Left lung (tissue), 10 donors: ENCODE measurements around the gene SNED1. TPM values are rescaled to one million over a fixed set of nuclear protein-coding genes. Genes with fewer than 3 reads are reported as not detected.
"Not testable (repeated sequence)": the region's sequence is repeated elsewhere in the genome, so short reads cannot be mapped to it uniquely, and the experiment has no call there.

Source experiments
- ATAC-seq: fragments of 200-7000 bp; cut with Tn5 transposase; one replicate; pipeline ENCODE4 v1.9.1; 2020; ENCODE audit warnings: moderate library complexity
- DNase-seq, 4 donors: peaks; one replicate each; pipeline ENCODE4 v3.0.0-alpha.2; 2013 to 2020
- H3K27ac ChIP-seq, 2 donors: fragments of 200-600 bp; sonication (generic) in 1 of 2; one replicate each; pipeline versions ENCODE4 v1.5.0 to v1.8.0; 2020 to 2021
- H3K27me3 ChIP-seq, 2 donors: fragments of 200-600 bp; sonication (generic) in 1 of 2; one replicate each; pipeline versions ENCODE4 v1.5.0 to v1.8.0; 2020 to 2021
- H3K36me3 ChIP-seq, 2 donors: fragments of 200-600 bp; sonication (generic) in 1 of 2; one replicate each; pipeline versions ENCODE4 v1.5.0 to v1.8.0; 2020 to 2021
- H3K4me1 ChIP-seq, 2 donors: fragments of 200-600 bp; one replicate each; pipeline ENCODE4 v1.8.0; 2021
- H3K4me3 ChIP-seq, 2 donors: fragments of 200-600 bp; sonication (generic) in 1 of 2; one replicate each; pipeline versions ENCODE4 v1.5.0 to v1.8.0; 2020 to 2021; ENCODE audit warnings: mild to moderate bottlenecking in 1 of 2
- H3K9me3 ChIP-seq, 2 donors: fragments of 200-600 bp; sonication (generic) in 1 of 2; one replicate each; pipeline versions ENCODE4 v1.5.0 to v1.8.0; 2020 to 2021
- intact Hi-C, 2 donors: fragments of 100-400 bp; cut with DNase I; formaldehyde crosslinking; loops; one replicate each; pipeline versions ENCODE4 v1.11.2 to v1.14.2; 2022
- polyA plus RNA-seq, 6 donors: library from polyadenylated mRNA; unstranded; fragments of 120-200 nt; gene quantifications; one replicate each; pipeline ENCODE4 v1.2.1, GENCODE V29; 2013; ENCODE audit not compliant: insufficient read length in 6 of 6
- total RNA-seq, 2 donors: library from RNA; stranded (reverse); fragmentation: NEBNext Ultra II Directional; extraction: Animal tissue kit (Norgen Biotek cat#: 25700); gene quantifications; one replicate each; pipeline ENCODE4 v1.2.1, GENCODE V29; 2021
- TF ChIP-seq, protein P1 (sequence below), 2 donors: fragments of 200-600 bp; sonication (generic) in 1 of 2; IDR thresholded peaks; one replicate each; pipeline versions ENCODE4 v1.5.0 to v1.8.0; 2021; ENCODE audit warnings: antibody characterized with exemption in 2 of 2
- donor health status: DM: no; HTN: yes; CAD: no.
- donor health status: DM: no; HTN: no; CAD: no.

SNED1 gene
- total and polyA plus RNA-seq, 8 donors: 36.4 to 81.0 (median 54.7) TPM

DNA sequence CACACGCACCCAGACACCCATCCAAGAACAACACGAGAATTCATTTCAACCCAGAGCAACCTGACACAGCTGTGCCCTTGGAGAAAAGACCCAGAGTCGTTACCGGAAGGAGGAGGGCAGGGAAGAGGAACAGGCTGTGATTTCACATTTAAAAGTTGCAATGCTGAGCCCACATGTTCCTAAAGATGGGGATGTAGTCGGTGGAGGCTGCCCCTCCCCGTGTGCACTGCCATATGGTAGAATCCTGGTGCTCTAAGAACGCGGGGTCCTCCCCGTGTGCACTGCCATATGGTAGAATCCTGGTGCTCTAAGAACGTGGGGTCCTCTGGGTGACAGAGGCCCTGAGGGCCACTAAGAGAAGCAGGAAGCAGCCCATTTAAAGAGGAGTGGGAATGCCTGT is 92.8 kb downstream of the SNED1 start:
- Histone ChIP-seq H3K9me3 (no peaks in the 10 kb centered on the region), H3K4me1 (peaks cover 9% of the 10 kb centered on the region in 2 donors), H3K36me3 (peaks cover 0 to 93% of the 10 kb centered on the region in 2 donors), H3K4me3 (no peak overlapping the region), H3K27ac (no peak overlapping the region), H3K27me3 (no peaks in the 10 kb centered on the region)
- TF ChIP-seq, protein P1, sequence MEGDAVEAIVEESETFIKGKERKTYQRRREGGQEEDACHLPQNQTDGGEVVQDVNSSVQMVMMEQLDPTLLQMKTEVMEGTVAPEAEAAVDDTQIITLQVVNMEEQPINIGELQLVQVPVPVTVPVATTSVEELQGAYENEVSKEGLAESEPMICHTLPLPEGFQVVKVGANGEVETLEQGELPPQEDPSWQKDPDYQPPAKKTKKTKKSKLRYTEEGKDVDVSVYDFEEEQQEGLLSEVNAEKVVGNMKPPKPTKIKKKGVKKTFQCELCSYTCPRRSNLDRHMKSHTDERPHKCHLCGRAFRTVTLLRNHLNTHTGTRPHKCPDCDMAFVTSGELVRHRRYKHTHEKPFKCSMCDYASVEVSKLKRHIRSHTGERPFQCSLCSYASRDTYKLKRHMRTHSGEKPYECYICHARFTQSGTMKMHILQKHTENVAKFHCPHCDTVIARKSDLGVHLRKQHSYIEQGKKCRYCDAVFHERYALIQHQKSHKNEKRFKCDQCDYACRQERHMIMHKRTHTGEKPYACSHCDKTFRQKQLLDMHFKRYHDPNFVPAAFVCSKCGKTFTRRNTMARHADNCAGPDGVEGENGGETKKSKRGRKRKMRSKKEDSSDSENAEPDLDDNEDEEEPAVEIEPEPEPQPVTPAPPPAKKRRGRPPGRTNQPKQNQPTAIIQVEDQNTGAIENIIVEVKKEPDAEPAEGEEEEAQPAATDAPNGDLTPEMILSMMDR (IDR thresholded peaks at IDR 0.05): no peak
- ATAC-seq: no peak
- DNase-seq: no peak
- intact Hi-C loops: no loop called here

DNA sequence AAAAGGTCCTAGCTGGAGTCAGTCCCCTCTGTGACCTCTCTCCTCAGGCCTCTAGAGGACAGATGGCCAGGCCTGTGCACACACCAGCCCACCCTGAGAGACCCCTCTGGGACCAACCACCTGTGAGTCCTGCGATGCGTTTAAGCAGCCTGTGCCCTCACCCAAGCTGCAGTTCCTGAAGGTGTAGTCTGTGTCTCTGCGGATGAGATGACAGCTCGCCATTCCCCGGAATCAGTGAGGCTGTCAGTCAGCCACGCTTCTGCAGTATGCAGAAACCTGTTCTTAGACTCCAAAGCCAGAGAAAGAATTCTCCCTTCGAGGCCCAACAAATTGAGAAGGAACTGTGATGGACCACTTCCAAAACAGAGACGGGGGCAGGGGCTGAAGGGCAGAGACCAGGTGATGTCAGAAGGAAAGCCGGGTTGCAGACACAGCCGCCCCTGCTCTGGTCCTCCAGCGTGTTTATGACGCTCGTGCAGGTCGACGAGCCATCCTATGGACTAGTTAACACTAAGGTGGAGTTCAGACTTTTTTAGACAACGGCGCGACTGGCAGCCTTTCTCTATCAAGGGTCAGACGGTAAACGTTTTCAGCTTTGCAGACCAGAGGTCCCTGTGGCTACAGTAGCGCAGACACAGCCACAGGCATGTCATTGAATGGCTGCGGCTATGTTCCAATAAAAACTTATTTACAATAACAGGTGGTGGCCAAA is 93.5 kb downstream of the SNED1 start:
- intact Hi-C loops: no loop called here
- TF ChIP-seq, protein P1 (IDR thresholded peaks at IDR 0.05): no peak
- Histone ChIP-seq H3K27me3 (no peaks in the 10 kb centered on the region), H3K4me1 (peaks cover 9% of the 10 kb centered on the region in 2 donors), H3K27ac (no peak overlapping the region), H3K36me3 (peaks cover 0 to 93% of the 10 kb centered on the region in 2 donors), H3K4me3 (no peak overlapping the region), H3K9me3 (no peaks in the 10 kb centered on the region)
- no peak for ATAC-seq
- no peak for DNase-seq

DNA sequence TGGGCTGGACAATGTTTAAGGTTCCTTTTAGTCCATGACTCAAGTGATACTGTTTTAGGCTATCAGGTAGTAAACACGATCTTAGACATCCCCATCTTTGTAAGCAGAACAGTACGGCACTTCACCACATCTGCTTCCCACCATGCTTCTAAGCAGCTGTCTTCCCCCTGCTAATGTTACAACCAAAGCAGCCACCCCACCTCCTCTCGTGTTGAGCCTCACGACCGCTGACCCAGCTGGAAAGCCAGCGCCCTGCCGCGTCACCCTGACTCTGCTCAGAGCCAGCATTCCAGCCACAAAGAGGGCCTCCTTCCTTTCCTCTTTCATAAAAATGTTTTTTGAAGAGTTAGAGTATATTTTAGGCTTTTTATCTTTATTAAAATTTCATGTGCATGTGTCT is 94.3 kb downstream of the SNED1 start:
- TF ChIP-seq, protein P1 (IDR thresholded peaks at IDR 0.05): no peak
- peaks cover 0 to 94% of the 10 kb centered on the region in 2 donors for H3K36me3 ChIP-seq
- H3K27ac ChIP-seq: peak overlapping the region; percentile 50 to 64
- H3K27me3 ChIP-seq: no peaks in the 10 kb centered on the region
- no peak for DNase-seq
- no peak overlapping the region for H3K4me3 ChIP-seq
- H3K4me1 ChIP-seq: peaks cover 9% of the 10 kb centered on the region in 2 donors
- peak; percentile 48 for ATAC-seq
- intact Hi-C loops: no loop called here
- no peaks in the 10 kb centered on the region for H3K9me3 ChIP-seq

DNA sequence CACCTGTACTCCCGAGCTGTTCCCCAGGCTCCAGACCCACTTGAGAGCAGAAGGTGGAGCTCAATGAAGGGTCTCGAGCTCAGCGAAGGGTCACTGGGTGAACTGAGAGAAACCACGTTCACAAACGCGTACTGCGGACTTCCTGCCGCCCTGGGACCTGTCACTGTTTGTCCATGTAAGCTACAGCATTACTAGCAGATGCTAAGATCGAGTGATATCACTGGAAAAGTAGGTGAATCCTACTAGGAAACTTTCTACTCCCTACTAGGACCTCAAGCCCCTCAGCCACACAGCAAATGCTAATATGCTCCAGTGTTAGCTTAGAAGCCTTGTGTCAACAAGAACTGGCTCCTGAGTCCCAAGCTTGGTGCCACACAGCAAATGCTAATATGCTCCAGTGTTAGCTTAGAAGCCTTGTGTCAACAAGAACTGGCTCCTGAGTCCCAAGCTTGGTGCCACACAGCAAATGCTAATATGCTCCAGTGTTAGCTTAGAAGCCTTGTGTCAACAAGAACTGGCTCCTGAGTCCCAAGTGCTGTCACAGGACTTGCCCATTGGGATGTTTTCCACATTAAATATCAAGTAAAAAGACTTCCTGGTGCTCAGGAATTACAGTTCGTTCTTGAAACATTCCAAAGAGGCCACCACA is 94.8 kb downstream of the SNED1 start:
- ATAC-seq: peak; percentile 79
- DNase-seq, intact Hi-C loops, H3K9me3 ChIP-seq, H3K27me3 ChIP-seq, H3K4me3 ChIP-seq, H3K4me1 ChIP-seq: not testable (repeated sequence)
- Histone ChIP-seq H3K36me3 (peaks cover 0 to 93% of the 10 kb centered on the region in 2 donors), H3K27ac (peak overlapping the region; percentile 50 to 64)

DNA sequence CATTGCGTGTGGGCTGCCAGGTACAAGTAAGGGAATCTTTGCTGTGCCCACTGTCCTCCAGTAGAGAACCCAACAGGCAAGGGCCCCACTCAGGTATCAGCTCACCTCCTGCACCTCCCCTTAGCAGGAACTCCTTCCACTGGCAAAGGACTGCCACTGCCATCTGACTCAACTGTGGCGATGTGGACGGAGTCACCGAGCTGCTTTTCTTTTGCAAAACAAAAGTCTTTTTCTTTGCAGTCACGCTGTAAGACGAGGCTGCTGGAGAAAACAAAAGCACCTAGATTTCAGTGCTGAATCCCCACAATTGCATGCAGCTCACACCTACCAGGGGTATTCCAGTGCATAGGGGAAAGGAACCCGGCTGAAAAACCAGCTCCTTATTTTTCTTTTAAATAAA is 95.8 kb downstream of the SNED1 start:
- TF ChIP-seq, protein P1 (IDR thresholded peaks at IDR 0.05): no peak
- DNase-seq (no peak), ATAC-seq (no peak)
- Histone ChIP-seq H3K36me3 (peaks cover 0 to 93% of the 10 kb centered on the region in 2 donors), H3K9me3 (no peaks in the 10 kb centered on the region), H3K4me1 (peaks cover 9% of the 10 kb centered on the region in 2 donors), H3K27me3 (no peaks in the 10 kb centered on the region), H3K4me3 (no peak overlapping the region), H3K27ac (peak overlapping the region in 1 of 2 donors; percentile 16)
- intact Hi-C loops: no loop called here
